GM13976 (cell line): ENCODE measurements around the gene LHPP.

Source experiments
- DNase-seq: peaks from one replicate; pipeline ENCODE4 v3.0.0; 2012; ENCODE audit warnings: low spot score
- in situ Hi-C: fragments of 300-500 bp; cut with MboI; formaldehyde crosslinking; loops from one replicate; pipeline ENCODE4 v1.12.0; 2022; ENCODE audit warnings: low sequenced_read_pairs, mixed read lengths, inconsistent platforms; ENCODE audit not compliant: unreplicated experiment
- TF ChIP-seq, protein P1 (sequence below): IDR thresholded peaks from 2 replicates; pipeline ENCODE4 v1.5.1; 2012; ENCODE audit warnings: borderline replicate concordance, mild to moderate bottlenecking; ENCODE audit not compliant: insufficient read depth; ENCODE audit errors: extremely low read depth, missing control alignments, control extremely low read depth

LHPP gene

DNA sequence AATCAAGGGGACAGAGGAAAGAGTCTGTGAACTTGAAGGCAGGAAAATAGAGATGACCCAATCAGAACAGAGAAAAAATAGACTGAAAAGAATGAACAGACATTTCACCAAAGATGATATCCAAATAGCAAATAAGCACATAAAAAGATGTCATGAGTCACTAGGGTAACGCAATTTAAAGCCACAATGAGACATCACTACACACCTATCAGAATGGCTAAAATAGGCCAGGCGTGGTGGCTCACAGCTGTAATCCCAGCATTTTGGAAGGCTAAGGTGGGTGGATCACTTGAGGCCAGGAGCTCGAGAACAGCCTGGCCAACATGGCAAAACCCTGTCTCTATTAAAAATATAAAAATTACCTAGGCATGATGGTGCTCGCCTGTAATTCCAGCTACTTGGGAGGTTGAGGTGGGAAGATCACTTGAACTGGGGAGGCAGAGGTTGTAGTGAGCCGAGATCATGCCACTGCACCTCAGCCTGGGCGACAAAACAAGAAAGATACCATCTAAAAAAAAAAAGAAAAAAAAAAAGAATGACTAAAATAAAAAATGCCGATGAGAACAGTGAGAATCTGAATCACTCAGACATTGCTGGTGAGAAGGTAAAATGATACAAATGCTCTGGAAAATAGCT, 100.9 kb downstream of the LHPP start:
- in situ Hi-C loops, result no loop called here
- TF ChIP-seq, protein P1, sequence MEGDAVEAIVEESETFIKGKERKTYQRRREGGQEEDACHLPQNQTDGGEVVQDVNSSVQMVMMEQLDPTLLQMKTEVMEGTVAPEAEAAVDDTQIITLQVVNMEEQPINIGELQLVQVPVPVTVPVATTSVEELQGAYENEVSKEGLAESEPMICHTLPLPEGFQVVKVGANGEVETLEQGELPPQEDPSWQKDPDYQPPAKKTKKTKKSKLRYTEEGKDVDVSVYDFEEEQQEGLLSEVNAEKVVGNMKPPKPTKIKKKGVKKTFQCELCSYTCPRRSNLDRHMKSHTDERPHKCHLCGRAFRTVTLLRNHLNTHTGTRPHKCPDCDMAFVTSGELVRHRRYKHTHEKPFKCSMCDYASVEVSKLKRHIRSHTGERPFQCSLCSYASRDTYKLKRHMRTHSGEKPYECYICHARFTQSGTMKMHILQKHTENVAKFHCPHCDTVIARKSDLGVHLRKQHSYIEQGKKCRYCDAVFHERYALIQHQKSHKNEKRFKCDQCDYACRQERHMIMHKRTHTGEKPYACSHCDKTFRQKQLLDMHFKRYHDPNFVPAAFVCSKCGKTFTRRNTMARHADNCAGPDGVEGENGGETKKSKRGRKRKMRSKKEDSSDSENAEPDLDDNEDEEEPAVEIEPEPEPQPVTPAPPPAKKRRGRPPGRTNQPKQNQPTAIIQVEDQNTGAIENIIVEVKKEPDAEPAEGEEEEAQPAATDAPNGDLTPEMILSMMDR, result no peak
- DNase-seq, result no peak

DNA sequence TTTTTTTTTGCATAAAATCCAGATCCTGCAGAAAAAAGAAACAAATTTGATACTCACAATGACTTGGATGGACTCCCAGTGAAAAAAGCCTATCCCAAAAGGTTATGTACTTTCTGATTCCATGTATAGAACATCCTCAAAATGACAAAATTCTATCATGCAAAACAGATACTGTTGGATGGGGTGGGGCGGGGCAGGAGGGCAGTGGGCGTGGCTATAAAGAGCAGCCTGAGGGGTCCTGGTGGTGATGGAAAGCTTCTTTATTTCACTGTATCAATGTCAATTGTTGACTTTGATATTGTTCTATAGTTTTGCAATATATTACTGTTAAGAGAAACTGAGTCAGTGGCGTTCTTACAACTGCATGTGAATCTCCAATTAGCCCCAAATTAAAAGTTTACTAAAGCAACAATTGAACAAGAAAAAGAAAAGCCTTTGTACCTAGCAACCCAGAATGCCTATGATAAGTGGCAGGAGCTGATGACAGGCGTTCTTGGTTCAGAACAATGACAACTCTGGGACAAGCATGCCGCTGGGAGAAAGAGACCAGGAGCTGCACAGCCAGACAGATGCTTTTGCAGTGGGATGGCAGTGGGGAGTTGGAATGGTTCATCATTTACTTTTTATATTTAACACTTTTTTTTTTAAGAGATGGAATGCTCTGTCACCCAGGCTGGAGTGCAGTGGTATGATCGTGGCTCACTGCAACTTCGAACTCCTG, 101.9 kb downstream of the LHPP start:
- DNase-seq, result no peak
- in situ Hi-C loops, result no loop called here
- TF ChIP-seq, protein P1, result no peak

DNA sequence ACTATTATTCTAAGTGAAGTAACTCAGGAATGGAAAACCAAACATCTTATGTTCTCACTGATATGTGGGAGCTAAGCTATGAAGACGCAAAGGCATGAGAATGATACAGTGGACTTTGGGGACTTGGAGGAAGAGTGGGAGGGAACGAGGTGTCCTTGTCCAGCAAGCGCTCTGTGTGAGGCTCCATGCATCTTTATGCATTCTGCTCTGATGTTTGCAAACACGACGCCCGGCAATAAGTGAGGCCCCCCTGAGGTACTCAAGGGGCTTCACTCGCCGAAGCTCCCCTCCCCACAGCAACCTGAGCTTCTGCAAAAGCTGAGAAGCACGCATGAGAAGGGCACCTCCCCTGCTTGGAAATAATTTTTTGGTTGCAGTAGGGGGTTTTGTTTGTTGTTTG, 103.3 kb downstream of the LHPP start:
- TF ChIP-seq, protein P1, result no peak
- no peak for DNase-seq
- in situ Hi-C loops, result no loop called here

DNA sequence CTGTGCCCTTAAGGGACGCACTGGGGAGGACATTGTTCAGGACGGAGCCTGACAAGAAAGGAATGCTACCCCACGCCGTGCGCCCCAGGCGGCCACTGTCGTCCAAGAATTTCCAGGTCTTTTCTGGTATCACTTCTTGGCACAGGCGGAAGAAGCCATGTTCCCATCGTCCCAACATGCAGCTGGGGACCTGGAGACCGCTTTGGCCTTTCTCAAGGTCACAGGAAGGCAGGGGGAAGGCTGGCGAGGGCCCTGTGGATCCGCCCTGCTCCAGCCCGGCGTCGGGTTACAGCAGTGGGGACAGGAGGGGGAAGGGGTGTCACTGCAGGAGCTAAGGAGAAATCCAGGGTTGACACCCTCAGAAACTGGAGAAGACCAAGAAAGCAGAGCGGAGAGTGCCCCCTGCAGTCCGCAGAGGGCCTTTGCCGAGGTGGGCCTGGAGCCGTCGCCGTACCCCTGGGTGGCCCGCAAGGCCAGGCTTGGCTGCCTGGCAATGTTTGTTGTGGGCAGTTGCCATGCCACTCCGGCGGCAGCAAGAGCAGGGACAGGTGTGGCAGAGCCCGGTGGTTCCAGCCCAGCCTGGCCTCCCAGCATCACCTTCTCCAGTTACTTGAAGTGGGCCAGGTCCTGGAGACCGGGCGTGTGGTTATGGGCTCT, 104.1 kb downstream of the LHPP start:
- TF ChIP-seq, protein P1, result peak; percentile 39
- in situ Hi-C loops, result no loop called here
- peak; percentile 75 for DNase-seq

DNA sequence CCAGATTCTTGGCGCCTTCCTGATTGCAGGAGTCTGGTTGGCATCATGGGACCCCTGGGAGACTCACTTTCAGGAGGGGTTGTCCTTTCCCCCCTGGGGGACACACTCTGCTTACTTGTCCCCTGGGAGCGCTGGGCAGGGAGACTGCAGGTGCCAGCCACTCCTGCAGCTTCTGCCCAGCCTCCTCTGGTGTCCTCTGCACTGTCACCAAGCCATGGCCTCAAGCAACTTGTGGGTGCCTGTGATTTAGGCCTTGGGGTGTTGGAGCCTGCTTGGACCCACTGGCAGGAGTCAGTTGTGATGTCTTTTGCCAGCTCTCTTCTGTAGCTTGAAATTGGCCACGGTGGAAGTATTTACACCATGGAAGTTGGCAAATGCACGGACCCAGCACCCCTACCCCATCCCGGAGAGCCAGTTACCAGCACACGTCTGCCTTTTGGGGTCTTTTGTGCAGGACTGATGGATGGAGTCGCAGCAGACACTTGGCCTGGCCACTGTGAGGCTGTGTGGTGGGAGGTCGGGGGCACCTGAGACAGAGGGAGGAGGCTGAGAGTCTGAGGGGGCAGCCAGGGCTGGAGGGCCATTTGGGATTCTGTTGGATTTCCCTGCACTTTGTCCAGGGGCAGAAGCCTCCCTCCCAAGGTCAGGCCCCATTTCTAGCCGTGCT, 104.7 kb downstream of the LHPP start:
- in situ Hi-C loops, result no loop called here
- no peak for DNase-seq
- TF ChIP-seq, protein P1, result no peak

DNA sequence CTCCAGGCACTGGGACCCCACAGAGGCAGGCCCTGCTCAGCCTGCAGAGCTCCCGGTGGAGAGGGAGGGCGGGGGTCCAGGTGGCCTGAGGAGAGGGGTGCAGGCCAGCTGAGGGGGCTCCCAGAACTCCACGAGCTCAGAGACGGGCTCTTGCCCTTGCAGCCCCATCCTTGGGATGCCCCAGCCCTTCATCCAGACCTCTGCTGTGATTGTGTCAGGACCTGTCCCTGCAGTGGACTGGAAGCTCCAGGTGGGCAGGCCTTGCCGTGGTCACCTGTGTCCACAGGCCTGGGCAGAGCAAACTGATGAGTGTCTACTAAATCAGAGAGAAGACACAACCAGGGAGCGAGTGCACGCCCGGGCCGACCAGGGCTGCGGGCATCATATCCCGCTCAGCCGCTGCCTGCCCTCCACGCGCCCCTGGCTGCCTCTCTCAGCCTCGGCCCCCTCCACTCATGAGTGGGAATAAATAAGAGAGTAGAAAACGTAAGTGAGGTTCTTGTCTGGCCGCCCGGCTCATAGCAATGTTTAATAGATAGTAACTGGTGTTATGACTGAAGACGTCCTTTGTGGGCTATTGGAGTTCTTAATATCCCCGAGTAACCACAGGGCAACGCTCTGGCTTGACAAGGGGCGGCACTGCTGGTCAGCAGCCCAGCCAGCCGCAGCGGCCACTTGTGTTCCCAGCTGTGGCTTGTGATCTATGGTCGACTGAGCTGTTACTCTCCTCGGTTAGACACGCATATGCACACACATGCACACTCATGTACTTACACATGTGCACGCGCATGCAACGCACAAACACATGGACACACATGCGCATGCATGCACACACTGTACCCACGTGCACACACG, 105.6 kb downstream of the LHPP start:
- TF ChIP-seq, protein P1, result no peak
- in situ Hi-C loops, result no loop called here
- DNase-seq, result no peak
